NCI-H2196 treated with DMSO at 0.1 percent for 48 hours (cell line): ENCODE results near the gene LARGE1.

Source experiments
- DNase-seq: peaks from one replicate; lab custom pipeline; 2025; ENCODE audit not compliant: unreplicated experiment; lab: John Stamatoyannopoulos, UW

LARGE1 gene

GRCh38 chr22:33781411-33781810 lies 138.9 kb downstream of the LARGE1 start:
- no peak for DNase-seq

GRCh38 chr22:33780531-33781136 lies 139.6 kb downstream of the LARGE1 start:
- no peak for DNase-seq

GRCh38 chr22:33779243-33779642 lies 141.0 kb downstream of the LARGE1 start:
- DNase-seq: no peak

GRCh38 chr22:33776491-33776890 lies 143.8 kb downstream of the LARGE1 start:
- DNase-seq: no peak

- DNase-seq: no peak
These were observed 145.5 kb downstream of the LARGE1 start for GRCh38 chr22:33774781-33775180.

GRCh38 chr22:33772745-33773144 lies 147.5 kb downstream of the LARGE1 start:
- no peak for DNase-seq

GRCh38 chr22:33771136-33771535 lies 149.1 kb downstream of the LARGE1 start:
- DNase-seq: no peak

- no peak for DNase-seq
These were observed 149.6 kb downstream of the LARGE1 start for GRCh38 chr22:33770723-33771122.

- no peak for DNase-seq
These were observed 154.2 kb downstream of the LARGE1 start for GRCh38 chr22:33766091-33766490.

- DNase-seq: no peak
These were observed 161.3 kb downstream of the LARGE1 start for GRCh38 chr22:33758961-33759360.

- DNase-seq: no peak
These were observed 162.3 kb downstream of the LARGE1 start for GRCh38 chr22:33757802-33758483.

- no peak for DNase-seq
These were observed 163.1 kb downstream of the LARGE1 start for GRCh38 chr22:33757041-33757801.

- no peak for DNase-seq
These were observed 163.7 kb downstream of the LARGE1 start for GRCh38 chr22:33756508-33756949.

GRCh38 chr22:33748714-33749113 lies 171.6 kb downstream of the LARGE1 start:
- no peak for DNase-seq

GRCh38 chr22:33747576-33748180 lies 172.6 kb downstream of the LARGE1 start:
- no peak for DNase-seq

- no peak for DNase-seq
These were observed 173.2 kb downstream of the LARGE1 start for GRCh38 chr22:33747029-33747428.

- DNase-seq: no peak
These were observed 173.8 kb downstream of the LARGE1 start for GRCh38 chr22:33746501-33746928.

GRCh38 chr22:33745501-33745900 lies 174.8 kb downstream of the LARGE1 start:
- DNase-seq: no peak

- no peak for DNase-seq
These were observed 176.5 kb downstream of the LARGE1 start for GRCh38 chr22:33743756-33744155.

GRCh38 chr22:33741025-33741424 lies 179.3 kb downstream of the LARGE1 start:
- no peak for DNase-seq

- DNase-seq: no peak
These were observed 180.8 kb downstream of the LARGE1 start for GRCh38 chr22:33739516-33739915.

GRCh38 chr22:33737662-33738061 lies 182.6 kb downstream of the LARGE1 start:
- DNase-seq: no peak
